Stimulated activated CD4-positive, alpha-beta T cell treated with anti-CD3 and anti-CD28 coated beads, Interleukin-2, amount 100 ng/mL, for 24 hours (primary cell): Measurements from ENCODE around the gene GID8.
"Not testable (repeated sequence)": the region's sequence is repeated elsewhere in the genome, so short reads cannot be mapped to it uniquely, and the experiment has no call there.

Experiments
- DNase-seq, 2 donors: peaks; one replicate each; pipeline ENCODE4 v3.0.0-alpha.2; 2020

The GID8 gene

DNA sequence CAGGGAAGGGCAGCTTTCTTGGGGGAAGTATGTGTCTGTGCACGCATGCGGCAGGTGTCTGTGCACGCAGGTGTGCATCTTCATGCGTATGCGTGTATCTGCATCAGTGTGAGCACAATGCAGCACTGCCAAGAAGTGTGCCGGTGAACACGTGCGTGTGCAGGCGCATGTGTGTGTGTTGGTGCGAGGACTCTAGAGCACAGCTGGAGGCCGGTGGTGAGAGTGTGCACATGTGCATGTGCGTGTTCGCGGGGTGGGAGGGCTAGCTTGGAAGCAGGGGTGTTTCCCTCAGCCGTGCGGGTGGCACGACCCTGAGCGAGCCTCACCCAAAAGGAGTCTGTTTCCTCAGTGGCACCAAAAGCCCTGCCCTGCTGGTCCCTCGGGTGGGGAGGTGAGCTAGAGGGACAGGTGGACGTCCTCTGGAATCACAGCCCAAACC lies 22.1 kb downstream of the GID8 start:
- no peak for DNase-seq

DNA sequence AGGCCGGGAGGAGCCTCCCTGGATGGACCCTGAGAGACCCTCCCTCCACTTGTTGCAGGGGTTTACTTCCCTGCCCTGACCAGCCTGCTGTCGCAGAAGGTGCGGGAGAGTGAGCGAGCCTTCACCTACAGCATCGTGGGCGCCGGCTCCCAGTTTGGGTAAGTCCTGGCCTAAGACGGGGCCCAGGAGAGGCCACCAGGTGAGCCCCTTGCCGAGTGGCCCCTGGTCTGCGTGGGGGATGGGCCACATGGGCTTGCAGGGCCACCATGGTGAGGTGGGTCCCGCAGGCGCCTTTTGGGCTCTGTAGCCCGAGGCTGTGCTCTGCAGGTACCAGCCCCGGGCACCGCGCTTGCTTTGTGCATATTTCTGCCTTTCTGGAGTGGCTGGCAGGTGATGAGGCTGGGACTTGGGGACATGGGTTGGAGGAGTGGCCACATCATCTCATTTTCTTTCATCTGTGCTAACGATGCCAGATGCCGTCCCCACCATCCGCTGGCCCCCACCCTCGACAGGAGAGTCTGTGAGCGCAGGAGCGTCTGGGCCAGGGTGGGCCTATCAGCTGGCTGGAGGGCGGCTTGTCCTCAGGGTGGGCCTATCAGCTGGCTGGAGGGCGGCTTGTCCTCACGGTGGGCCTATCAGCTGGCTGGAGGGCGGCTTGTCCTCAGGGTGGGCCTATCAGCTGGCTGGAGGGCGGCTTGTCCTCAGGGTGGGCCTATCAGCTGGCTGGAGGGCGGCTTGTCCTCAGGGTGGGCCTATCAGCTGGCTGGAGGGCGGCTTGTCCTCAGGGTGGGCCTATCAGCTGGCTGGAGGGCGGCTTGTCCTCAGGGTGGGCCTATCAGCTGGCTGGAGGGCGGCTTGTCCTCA lies 22.7 kb downstream of the GID8 start:
- DNase-seq, result not testable (repeated sequence)

DNA sequence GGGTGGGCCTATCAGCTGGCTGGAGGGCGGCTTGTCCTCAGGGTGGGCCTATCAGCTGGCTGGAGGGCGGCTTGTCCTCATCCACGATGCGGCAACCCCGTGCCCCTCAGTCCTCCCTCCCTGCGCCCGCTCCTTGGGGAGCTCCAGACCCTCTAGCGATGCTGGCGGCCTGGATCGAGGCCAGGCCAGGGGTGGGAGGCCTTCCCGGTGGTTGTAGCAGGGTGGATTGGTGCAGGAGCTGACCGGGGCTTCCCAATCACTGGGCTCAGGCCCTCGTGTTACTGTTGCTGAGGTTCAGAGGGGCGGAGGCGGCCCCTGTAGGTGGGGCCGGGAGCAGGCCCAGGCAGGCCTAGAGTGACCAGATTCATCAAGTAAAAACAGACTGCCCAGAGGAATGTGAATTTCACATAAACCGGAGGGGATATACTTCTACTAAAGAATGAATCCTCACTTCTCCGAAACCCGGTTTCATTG lies 23.4 kb downstream of the GID8 start:
- no peak for DNase-seq

DNA sequence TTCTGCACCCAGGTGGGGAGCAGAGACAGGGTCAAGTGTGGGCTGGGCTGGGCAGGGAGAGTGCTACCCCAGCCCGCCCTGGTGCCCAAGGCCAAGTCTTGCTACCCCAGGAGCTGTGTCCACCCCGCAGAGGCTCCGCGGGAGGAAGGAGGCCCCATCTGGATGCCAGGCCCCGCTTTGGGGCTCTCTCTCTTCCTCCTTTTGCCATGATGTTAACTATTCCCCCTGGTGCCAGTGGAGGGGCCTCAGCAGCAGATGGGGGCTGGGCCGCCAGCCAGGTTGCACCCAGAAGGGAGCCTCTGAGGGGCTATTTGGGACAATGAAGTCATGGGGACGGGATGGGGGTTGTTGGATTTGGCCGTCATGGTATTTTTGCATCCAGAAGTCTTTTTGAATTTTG lies 23.9 kb downstream of the GID8 start:
- DNase-seq, result no peak

DNA sequence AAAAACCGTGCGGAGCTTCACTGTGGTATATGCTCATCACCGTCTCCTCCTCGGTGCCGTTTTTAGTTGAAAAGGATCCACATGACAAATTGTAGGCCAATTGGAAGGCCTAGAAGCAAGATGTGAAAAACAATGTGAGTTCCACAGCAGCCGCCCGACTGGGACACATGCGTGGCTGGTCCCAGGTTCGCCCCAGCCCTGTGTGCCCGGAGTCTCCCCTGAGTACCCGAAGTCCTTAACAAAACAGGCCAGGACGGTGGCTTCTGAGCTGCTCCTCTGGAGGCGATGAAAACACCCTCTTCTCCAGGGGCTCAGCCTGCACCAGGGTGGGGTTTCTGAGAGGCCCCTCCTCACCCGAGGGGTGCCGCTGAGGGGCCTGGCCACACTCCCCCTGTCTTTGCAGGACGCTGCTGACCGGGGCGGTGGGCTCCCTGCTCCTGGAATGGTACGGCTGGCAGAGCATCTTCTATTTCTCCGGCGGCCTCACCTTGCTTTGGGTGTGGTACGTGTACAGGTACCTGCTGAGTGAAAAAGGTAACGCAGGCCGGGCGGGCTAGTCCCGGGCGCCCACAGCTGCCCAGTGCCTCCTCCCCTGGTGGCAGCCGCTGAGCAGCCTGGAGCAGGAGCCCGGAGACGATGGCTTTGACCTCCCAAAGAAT lies 24.4 kb downstream of the GID8 start:
- DNase-seq, result no peak

DNA sequence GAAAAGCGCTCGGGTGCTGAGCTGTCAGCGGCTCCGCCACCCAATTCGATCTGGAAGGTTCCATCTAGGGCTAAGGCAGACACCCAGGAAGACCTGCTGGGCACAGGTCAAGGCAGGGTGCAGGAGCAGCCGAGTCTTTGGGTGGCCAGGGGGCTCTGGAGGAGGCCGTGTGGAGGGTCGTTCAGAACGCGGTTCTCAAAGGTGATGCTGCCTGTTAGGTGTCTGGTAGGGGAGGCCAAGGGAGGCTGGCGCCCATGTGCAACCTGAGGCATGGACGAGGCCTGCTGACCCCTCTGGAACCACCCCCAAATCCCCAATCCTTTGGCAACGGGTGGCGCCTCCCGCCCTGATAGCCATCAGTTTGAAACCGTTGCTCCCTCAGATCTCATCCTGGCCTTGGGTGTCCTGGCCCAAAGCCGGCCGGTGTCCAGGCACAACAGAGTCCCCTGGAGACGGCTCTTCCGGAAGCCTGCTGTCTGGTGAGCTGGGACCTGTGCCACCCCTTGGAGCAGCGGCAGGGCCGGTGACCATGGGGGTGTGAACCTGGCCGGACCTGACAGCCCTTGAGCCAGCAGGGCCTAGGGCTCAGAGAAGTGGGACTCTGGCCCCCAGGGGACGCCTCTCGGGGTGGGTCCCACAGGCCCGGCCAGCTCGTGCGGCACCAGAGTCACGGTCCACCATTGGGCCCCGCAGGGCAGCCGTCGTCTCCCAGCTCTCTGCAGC lies 25.1 kb downstream of the GID8 start:
- no peak for DNase-seq

DNA sequence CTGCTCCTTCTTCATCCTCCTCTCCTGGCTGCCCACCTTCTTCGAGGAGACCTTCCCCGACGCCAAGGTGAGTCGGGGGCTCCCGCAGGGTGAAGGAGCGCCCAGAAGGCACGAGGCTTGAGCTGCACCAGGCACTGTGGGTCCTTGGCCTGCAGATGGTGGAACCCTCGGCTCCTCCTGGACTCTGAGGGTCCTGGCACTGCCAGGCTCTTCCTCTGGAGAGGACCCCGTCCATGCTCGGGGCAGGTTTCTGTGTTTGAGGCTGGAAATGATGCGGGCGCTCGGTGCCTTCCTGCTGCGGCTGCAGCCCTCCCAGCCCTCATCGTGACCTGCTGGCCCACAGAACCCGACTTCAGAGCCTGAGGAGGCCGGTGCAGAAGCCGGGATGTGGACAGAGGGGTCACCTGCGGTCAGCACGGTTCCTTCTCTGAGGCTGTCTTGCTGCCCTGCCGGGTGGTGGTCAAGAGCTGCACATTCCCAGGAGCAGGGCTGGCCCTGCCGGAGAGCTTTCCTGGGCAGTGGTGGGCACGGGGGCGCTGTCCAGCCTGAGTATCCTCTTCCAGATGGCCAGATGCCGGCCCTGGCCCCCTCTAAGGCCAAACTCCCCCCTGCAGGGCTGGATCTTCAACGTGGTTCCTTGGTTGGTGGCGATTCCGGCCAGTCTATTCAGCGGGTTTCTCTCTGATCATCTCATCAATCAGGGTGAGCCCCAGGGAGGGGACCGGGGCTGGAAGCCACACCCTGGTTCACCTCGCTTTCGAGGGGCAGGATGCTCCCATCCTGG lies 25.9 kb downstream of the GID8 start:
- no peak for DNase-seq

DNA sequence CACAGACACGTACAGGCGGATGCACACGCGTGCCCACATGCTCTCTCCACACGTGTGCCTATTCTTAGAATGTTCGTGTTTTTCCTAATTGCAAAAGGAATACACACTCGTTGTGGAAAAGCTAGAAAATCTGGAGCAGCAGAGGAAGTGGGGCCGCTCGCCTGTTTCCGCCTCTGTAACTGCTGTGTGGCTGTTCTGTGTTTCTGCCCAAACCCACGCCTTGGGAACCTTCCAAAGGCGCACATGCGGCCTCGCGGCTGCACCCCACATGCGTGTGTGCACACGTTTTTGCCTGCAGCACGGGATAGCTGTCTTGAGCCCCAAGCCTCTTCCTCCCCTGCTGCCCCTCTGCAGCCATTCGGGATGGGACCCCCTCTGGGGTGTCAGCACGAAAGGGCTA lies 26.8 kb downstream of the GID8 start:
- DNase-seq, result no peak

DNA sequence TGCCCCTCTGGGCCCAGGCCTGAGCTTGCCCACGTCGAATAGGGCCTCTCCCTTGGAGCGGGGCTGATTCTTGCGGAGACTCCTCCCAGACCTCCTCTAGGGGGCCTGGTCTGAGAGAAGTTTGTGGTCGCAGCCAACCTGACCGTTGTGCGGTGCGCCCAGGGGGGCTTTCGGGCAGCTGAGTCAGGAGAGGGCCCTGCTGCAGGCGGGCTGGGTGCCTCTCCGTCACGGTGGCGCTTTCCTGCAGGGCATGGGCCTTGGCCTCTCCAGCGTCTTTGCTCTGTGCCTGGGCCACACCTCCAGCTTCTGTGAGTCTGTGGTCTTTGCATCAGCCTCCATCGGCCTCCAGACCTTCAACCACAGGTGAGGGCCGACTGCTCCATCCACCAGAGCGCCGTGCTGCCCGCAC lies 27.4 kb downstream of the GID8 start:
- DNase-seq, result no peak

DNA sequence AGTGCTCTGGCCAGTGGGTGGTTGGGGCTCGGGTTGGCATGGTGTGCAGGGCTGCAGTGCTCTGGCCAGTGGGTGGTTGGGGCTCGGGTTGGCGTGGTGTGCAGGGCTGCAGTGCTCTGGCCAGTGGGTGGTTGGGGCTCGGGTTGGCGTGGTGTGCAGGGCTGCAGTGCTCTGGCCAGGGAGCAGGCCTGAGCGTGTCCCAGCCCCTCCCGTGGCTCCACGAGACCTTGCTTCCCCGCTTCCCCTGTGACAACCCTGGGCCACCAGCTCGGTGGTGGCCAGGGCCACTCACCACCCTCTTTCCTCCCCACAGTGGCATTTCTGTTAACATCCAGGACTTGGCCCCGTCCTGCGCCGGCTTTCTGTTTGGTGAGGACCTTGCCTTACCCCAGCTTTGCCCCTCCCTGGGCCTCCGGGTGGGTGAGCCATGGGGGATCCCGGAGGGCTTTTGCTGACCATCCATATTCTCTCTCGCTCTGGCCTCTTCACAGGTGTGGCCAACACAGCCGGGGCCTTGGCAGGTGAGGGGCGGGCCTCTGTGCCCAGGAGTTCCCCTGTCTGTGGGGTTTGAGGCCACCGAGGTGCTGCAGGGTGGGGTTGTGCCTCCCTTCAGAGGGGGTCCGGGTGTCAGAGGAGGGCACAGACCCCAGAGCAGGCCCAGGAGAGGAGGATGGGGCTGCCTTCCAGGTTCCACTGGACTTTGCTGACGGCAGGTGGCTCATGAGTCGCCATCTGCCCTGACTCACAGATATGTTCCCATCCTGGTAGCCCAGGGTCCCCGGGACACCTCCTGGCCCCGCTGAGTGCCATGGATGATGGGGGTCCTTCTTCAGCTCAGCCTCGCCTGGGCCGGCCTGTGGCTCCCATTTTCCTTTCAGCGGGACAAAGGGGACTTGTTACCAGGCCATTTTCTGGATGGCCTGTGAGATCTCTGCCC lies 28.5 kb downstream of the GID8 start:
- no peak for DNase-seq

DNA sequence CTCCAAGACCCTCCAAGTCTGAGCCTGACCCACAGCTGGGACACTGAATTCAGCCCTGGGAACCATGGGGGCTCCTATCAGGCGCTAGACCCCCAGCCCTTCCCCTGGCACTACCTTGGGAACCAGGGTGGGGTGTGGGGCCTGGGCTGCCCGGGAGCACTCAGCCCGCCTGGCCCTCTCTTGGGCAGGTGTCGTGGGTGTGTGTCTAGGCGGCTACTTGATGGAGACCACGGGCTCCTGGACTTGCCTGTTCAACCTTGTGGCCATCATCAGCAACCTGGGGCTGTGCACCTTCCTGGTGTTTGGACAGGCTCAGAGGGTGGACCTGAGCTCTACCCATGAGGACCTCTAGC lies 29.2 kb downstream of the GID8 start:
- no peak for DNase-seq

DNA sequence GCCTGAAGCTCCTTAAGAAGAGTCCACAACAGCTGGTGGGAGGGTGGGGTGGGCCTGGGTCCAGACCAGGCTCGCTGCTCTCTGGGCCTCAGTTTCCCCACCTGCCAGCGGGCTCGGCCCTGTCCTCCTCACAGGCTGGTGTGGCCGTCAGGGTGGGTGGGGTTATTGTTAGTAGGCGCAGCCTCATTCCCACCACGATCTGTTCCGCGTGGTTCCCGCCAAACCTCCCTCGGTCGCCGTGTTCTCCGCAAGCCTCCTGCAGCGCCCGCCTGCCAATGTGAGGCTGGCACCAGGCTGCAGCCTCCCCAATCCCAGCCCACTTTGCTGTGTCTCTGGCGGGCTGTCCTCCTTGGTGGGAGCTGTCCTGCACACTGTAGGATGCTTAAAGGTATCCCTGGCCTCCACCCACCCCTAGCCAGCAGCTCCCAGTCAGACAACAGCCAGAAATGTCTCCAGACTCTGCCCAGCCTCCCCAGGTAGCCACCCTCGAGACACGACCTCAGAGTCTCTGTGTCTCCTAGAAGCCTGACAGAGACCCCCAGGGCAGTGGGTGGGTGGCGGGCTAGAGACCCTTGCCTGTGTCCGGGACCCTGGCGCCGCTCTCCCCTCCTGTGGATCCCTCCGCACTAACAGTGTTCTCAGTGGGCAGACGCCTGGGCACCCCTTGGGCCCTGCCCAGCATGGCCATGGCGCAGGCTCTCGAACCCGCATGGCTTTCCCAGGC lies 29.8 kb downstream of the GID8 start:
- no peak for DNase-seq

DNA sequence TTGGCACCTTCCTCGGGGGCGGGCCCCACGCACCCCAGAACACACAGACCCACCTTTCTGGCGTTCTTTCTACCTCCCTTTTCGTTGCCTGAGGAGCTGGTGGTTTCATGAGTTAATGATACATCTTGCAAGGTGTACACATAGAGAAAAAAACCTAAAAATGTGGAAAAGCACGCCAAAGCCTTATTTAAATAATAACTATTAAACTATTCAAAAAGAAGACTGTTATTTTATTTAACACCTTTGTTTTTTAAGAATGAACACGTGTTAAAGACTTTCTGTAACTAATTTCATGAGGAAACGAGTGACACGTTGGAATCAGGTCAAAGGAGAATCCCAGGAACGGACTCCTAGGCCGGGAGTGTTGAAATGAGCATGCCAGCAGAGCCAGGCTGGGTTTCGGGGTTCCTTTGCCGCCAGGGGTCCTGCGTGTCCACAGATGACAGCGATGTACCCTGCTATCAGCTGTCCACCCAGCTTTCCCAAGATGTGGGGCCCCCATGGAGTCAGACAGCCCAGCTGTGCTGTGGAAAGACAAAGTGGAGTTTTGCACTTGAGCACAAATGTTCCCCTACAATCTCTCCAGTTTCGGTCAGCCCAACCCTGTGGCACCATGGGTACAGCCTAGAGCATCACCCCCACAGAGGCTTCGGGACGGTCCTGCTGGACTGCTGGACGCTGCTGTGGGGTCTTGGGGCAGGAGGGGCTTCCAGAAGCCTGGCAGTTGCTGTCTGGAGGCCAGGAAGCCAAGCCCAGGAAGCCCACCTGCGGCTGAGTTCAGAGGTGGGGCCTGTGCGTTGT lies 30.6 kb downstream of the GID8 start:
- no peak for DNase-seq

DNA sequence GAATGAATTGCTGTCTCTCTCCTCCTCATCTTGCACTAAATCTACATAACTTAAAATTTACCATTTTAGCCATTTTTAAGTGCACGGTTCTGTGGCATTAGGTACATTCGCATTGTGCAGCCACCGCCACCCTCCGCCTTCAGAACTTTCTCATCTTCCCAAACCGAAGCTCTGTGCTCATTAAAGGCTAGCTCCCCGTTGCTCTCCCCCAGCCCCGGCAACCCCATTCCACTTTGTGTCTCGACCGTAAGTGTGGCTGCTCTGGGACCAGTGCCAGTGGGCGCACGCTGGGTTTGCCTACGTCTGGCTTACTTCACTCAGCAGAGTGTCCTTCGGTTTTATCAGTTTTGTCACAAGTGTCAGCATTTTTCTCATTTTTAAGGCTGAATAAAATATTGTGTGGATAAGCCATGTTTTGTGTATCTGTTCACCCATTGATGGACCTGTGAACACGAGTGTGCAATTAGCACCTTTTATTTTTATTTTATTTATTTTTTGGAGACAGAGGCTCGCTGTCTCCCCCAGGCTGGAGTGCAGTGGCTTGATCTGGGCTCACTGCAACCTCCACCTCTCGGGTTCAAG lies 31.3 kb downstream of the GID8 start:
- no peak for DNase-seq

DNA sequence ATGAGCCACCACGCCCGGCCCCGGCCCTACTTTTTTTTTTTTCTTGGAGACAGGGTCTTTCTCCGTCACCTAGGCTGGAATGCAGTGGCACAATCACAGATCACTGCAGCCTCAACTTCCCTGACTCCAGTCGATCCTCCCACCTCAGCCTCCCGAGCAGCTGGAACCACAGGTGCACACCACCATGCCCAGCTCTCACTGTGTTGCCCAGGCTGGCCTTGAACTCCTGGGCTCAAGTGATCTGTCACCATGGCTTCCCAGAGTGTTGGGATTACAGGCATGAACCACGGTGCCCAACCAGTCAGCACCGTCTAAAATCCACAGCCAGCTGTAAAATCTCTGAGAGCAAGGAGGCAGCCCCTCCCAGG lies 32.0 kb downstream of the GID8 start:
- DNase-seq, result no peak

DNA sequence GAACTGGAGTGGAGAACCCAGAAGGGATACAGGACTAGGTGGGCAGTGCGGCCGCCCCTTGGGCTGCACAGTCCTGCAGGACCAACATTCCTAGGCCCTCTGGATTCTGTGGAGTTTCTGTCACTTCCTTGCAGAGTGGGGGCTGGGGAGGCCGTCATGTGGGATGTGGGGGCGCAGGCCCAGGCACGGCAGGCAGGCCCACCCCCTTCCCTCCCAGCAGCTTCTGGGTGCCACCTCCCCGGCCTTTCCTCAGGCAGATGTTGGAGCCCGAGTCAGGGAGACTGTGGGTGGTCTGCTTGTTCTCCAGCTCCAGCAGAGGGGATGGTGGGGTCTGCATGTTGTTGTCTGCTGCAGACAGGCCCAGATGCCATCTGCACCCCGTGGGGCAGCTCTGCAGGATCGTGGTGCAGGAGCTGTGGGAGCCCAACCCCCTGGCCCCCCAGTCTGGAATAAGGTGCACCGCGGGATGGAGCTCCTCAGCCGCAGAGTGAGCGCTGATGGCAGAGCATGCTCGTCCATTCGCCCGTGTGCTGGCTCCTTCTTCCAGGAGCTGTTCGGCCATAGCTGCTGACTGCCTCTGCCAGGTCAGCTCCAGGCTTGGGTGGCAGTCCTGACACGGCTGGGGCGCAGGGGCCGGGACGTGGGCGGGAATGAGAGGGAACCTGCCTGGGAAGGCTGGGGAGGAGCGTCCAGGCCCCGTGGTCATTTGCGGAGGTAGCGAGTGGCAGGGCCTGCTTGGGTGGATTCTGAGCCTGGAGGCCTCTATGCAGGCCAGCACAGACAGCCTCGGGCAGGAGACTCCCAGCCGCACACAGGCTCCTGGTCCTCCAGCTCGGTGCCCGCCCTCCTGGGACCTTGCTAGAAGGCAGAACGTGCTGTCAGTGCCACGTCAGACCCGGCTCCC lies 32.6 kb downstream of the GID8 start:
- DNase-seq, result no peak

DNA sequence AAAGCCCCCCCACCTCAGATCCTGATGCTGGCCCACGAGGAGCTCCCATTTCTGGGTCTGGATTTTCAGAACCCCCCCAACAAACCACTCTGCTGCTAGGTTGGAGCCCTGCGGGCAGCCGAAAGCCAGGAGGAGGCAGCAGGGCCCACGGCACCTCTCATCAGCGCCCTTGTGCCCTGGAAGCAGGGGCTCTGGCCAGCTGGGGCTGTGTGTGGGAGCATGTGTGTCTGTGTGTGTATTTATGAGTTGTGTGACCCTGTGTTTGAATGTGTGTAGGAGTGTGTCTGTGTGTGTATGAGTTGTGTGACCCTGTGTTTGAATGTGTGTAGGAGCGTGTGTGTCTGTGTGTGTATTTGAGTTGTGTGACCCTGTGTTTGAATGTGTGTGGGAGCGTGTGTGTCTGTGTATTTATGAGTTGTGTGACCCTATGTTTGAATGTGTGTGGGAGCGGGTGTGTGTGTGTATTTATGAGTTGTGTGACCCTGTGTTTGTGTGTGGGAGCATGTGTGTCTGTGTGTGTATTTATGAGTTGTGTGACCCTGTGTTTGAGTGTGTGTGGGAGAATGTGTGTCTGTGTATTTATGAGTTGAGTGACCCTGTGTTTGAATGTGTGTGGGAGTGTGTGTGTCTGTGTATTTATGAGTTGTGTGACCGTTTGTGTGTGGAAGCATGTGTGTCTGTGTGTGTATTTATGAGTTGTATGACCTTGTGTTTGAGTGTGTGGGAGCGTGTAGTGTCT lies 33.4 kb downstream of the GID8 start:
- DNase-seq, result no peak
